ENCODE measurements around the gene TTC23.

TTC23 gene

DNA sequence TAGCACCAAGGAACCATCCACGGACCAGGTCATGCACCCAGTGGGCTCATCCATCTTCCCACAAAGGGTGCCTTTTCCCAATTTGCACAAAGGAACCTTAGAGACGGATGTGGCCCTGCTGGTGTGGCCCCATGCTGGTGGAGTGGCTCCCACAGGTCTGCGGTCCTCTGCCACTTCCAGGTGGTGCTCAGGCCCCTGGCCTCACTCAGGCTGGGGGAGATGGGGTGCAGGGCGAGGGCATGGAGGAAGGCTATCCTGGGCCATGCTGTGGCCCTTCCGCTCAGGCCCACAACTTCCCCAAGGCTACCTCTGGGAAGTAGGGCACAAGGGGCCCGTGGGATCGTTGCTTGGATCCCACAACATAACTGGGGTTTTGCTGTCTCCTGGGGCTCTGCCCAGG lies 149.7 kb downstream of the TTC23 start:
- DNase-seq, result no peak

DNA sequence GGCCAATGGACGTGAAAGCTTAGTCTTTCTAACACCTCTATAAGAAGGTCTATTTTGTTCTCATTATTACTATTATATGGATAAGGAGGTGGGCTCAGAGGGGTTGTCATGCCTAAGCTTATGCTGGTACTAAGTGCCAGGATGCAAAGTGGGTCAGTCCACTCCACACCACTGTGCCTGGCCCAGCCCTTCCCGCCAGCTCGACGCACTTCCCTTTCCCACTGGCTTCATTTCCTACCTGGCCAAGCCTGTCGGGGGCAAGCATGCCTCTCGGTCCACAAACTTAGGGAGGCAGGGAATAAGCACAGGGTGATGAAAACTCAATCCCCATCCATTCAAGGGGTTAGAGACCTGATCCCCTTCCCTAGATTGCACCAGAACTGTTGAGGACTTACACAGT lies 150.4 kb downstream of the TTC23 start:
- DNase-seq, result no peak

DNA sequence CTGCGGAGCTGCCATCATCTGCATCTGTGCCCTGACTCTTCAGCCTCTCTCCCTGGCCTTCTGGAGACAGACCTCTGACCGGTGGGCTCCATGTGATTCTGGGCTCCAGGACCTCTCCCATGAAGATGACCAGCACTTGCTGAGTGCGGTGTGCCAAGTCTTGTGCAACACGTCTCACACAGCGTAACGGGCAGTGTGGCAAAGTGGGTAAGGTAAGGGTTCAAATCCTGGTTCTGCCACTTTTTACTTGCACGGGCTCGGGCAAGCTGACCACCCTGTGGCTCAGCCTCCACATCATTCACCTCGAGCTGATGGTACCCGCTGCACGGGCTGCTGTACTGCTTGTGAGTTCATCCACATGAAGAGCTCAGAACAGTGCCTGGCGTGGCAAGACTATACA lies 151.0 kb downstream of the TTC23 start:
- no peak for DNase-seq

- DNase-seq, result no peak
Observed at GRCh38 chr15:99097441-99098410, 151.7 kb downstream of the TTC23 start.

DNA sequence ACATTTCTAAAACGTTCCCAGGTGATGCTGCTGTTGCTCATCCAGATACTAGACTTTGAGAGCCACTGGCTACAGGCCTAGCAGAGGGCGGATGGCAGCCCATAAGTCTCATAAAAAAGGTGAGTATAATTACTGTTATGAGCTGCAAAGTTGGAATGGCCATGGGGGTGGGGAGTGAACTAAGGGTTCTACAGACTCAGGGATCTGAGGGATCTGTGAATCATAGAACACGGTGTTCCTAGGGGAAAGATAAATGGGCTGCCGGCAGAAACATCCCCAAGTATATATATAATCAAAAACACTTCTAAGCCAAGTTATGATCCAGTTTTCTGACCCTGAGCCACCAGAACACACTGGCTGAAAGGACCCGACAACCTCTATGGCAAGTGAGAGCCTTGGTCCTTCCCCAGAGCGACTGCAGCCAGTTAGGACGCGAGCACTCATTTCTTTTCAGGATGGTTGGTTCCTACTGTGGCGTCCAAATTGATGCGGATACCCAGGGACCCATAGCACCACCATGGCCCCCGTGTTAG lies 152.4 kb downstream of the TTC23 start:
- DNase-seq, result no peak

GRCh38 chr15:99096173-99096893 lies 153.0 kb downstream of the TTC23 start:
- DNase-seq, result no peak

GRCh38 chr15:99095626-99096025 lies 153.8 kb downstream of the TTC23 start:
- no peak for DNase-seq

DNA sequence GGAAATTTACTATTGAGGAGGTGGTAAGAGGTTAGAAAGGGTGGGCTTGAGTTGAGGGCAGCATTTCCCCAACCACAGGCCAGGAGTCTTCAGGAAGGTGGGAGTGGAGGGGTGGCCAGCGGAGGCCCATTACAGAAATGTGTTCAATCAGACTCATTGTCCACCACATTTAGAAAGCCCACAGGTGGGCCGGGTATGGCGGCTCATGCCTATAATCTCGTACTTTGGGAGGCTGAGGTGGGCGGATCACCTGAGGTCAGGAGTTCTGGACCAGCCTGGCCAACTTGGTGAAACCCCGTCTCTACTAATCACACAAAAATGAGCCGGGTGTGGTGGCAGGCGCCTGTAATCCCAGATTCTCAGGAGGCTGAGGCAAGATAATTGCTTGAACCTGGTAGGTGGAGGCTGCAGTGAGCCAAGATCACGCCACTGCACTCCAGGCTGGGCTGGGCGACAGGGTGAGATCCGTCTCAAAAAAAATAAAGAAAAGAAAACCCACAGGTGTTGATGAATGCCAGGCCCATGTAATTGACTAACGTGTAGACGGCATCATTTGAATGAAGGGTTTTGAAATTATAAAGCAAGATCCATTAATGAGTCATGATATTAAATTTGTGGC lies 156.7 kb downstream of the TTC23 start:
- no peak for DNase-seq

DNA sequence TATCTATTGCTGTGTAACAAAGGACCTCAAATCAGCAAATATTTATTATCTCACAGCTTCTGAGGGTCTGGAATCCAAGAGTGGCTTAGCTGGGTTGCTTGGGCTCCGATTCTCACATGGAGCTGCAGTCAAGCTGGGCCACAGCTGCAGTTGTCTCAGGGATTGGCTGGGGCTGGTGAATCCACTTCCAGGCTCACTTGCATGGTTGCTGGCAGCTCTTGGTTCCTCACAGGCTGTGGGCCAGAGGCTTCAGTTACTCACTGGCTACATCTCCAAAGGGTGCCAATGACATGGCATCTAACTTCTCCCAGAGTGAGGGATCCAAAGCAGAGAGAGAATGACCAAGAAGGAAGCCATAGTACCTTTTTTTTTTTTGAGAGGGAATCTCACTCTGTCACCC lies 158.4 kb downstream of the TTC23 start:
- no peak for DNase-seq

- no peak for DNase-seq
Observed at GRCh38 chr15:99090011-99090699, 159.2 kb downstream of the TTC23 start.

DNA sequence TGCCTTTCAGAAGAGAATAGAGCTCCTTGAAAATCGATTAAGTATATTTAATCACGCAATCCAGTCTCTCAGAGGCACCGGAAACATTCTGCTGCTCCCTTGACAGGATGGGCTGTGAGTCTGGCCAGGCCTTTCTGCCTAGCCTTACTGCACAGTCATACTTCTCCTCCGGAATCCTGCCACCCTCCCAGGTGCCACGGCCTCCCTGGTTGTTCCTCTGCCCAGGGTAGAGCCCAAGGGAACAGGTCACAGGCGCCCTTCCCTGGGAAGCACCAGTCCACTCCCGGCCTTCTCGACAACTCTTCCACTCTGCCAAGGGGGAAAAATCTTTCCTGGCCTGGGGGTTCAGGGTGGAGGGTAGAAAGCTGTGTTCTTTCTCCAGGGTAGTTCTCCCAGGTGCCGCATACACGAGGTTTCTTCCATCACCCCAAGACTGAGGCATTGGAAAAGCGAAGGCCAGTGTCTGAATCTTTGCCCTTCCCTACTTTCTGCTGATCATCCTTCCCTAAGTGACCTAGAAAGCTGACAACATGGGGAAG lies 161.9 kb downstream of the TTC23 start:
- no peak for DNase-seq

GRCh38 chr15:99086327-99086667 lies 163.1 kb downstream of the TTC23 start:
- no peak for DNase-seq
